Nephron (organoid): ENCODE data around the gene WIPF3.

Experiments
- H3K27ac Mint-ChIP-seq, 3 experiments: 2 replicates each; pipeline ENCODE4 v1.8.0; 2020; ENCODE audit warnings: mixed read lengths in 3 of 3, mild to moderate bottlenecking in 2 of 3, moderate library complexity in 1 of 3
- H3K27me3 Mint-ChIP-seq: 2 replicates; pipeline ENCODE4 v1.8.0; 2021; ENCODE audit warnings: low read depth, mild to moderate bottlenecking, moderate library complexity, mixed read lengths
- H3K36me3 Mint-ChIP-seq: 2 replicates; pipeline ENCODE4 v1.8.0; 2020; ENCODE audit warnings: low read depth, mixed read lengths
- H3K4me1 Mint-ChIP-seq: 2 replicates; pipeline ENCODE4 v1.8.0; 2020; ENCODE audit warnings: mixed read lengths
- H3K4me3 Mint-ChIP-seq, 3 experiments: 2 replicates each; pipeline ENCODE4 v1.8.0; 2020; ENCODE audit warnings: mild to moderate bottlenecking in 3 of 3, mixed read lengths in 3 of 3, moderate library complexity in 2 of 3
- H3K9me3 Mint-ChIP-seq: 2 replicates; pipeline ENCODE4 v1.8.0; 2020; ENCODE audit warnings: mixed read lengths
- CTCF ChIP-seq, 3 experiments: fragments of 200-600 bp; sonication (generic); IDR thresholded peaks; one replicate each; pipeline ENCODE4 v1.5.0; 2021; ENCODE audit warnings: antibody characterized with exemption in 3 of 3; ENCODE audit not compliant: unreplicated experiment in 3 of 3

Gene WIPF3

GRCh38 chr7:29805031-29805430 is 1.3 kb upstream of the WIPF3 start:
- Mint-ChIP-seq H3K4me3 (peak overlapping the region; percentile 76 to 84 (median 81)), H3K27ac (no peak overlapping the region), H3K9me3 (no peaks in the 10 kb centered on the region), H3K4me1 (peaks cover 16% of the 10 kb centered on the region), H3K27me3 (peaks cover 79% of the 10 kb centered on the region), H3K36me3 (no peaks in the 10 kb centered on the region)
- TF ChIP-seq CTCF (IDR thresholded peaks at IDR 0.05; ENCODE audit: unreplicated experiment in 3 of 3), result no peak

- no peak for TF ChIP-seq CTCF (IDR thresholded peaks at IDR 0.05; ENCODE audit: unreplicated experiment in 3 of 3)
- no peak overlapping the region for H3K27ac Mint-ChIP-seq
- peaks cover 85% of the 10 kb centered on the region for H3K27me3 Mint-ChIP-seq
- H3K9me3 Mint-ChIP-seq, result no peaks in the 10 kb centered on the region
- peaks cover 16% of the 10 kb centered on the region for H3K4me1 Mint-ChIP-seq
- no peaks in the 10 kb centered on the region for H3K36me3 Mint-ChIP-seq
- H3K4me3 Mint-ChIP-seq, result peak overlapping the region; percentile 76 to 84 (median 81)
These were observed 461 bp upstream of the WIPF3 start for GRCh38 chr7:29805886-29806207.

- Mint-ChIP-seq H3K4me3 (peak overlapping the region; percentile 78 to 86 (median 83)), H3K36me3 (no peaks in the 10 kb centered on the region), H3K27me3 (peaks cover 79% of the 10 kb centered on the region), H3K9me3 (no peaks in the 10 kb centered on the region), H3K4me1 (peaks cover 18% of the 10 kb centered on the region), H3K27ac (peak overlapping the region in 2 of 3 experiments; percentile 20 to 82)
- no peak for TF ChIP-seq CTCF (IDR thresholded peaks at IDR 0.05; ENCODE audit: unreplicated experiment in 3 of 3)
These were observed 910 bp downstream of the WIPF3 start for GRCh38 chr7:29806995-29807841.

GRCh38 chr7:29808075-29808801 is 1.9 kb downstream of the WIPF3 start:
- Mint-ChIP-seq H3K27ac (peak overlapping the region in 1 of 3 experiments; percentile 82), H3K4me3 (peak overlapping the region; percentile 78 to 86 (median 79)), H3K36me3 (no peaks in the 10 kb centered on the region), H3K9me3 (no peaks in the 10 kb centered on the region), H3K4me1 (peaks cover 19% of the 10 kb centered on the region), H3K27me3 (peaks cover 73% of the 10 kb centered on the region)
- TF ChIP-seq CTCF (IDR thresholded peaks at IDR 0.05; ENCODE audit: unreplicated experiment in 3 of 3), result no peak

- no peaks in the 10 kb centered on the region for H3K9me3 Mint-ChIP-seq
- peak overlapping the region in 2 of 3 experiments; percentile 20 to 23 for H3K4me3 Mint-ChIP-seq
- H3K4me1 Mint-ChIP-seq, result peaks cover 23% of the 10 kb centered on the region
- TF ChIP-seq CTCF (IDR thresholded peaks at IDR 0.05; ENCODE audit: unreplicated experiment in 3 of 3), result no peak
- H3K36me3 Mint-ChIP-seq, result no peaks in the 10 kb centered on the region
- H3K27me3 Mint-ChIP-seq, result peaks cover 64% of the 10 kb centered on the region
- H3K27ac Mint-ChIP-seq, result peak overlapping the region in 1 of 3 experiments; percentile 23
These were observed 3.3 kb downstream of the WIPF3 start for GRCh38 chr7:29809533-29810155.
